GM12878 (cell line): Measurements from ENCODE around the gene SDS. TPM values are rescaled to one million over a fixed set of nuclear protein-coding genes. Genes with fewer than 3 reads are reported as not detected.

Experiments used
- ATAC-seq: fragments of 200-7000 bp; cut with Tn5 transposase; 3 replicates; pipeline ENCODE4 v1.9.1; 2020; ENCODE audit warnings: mild to moderate bottlenecking, moderate library complexity
- BruUV-seq: library from RNA; stranded (reverse); fragments of 400-500 nt; replicated peaks from 2 replicates; lab custom pipeline; 2021; lab: Mats Ljungman, UMichigan
- CTCF ChIA-PET: fragments of 300-600 bp; sonication (Branson Sonifier 250); formaldehyde crosslinking; extraction: SDS; loops from one replicate; lab custom pipeline; 2021; ENCODE audit warnings: inconsistent platforms; lab: Yijun Ruan, JAX
- POLR2A ChIA-PET: fragments of 350-600 bp; formaldehyde crosslinking; extraction: SDS; loops from one replicate; lab custom pipeline; 2021; ENCODE audit warnings: inconsistent platforms; lab: Charles Lee
- RAD21 ChIA-PET: fragments of 300-600 bp; sonication (Branson Sonifier 250); formaldehyde crosslinking; loops from one replicate; lab custom pipeline; 2023; ENCODE audit warnings: antibody characterized with exemption; ENCODE audit not compliant: unreplicated experiment; lab: Charles Lee
- SMC1A ChIA-PET: fragments of 300-600 bp; sonication (Branson Sonifier 250); formaldehyde crosslinking; loops from one replicate; lab custom pipeline; 2023; ENCODE audit not compliant: unreplicated experiment, uncharacterized antibody; lab: Charles Lee
- DNase-seq: peaks from one replicate; pipeline ENCODE4 v3.0.0-alpha.2; 2011; ENCODE audit warnings: low read depth, low spot score
- FAIRE-seq: peaks from 3 replicates; lab custom pipeline; 2011; peaks lifted over from hg19 to GRCh38; lab: Jason Lieb, UNC
- H2AFZ ChIP-seq: 2 replicates; pipeline ENCODE4 v1.6.0; 2011; ENCODE audit warnings: low read depth, low read length, control low read depth; ENCODE audit not compliant: control insufficient read depth
- H3K27ac ChIP-seq: 2 replicates; pipeline ENCODE4 v1.5.1; 2011; ENCODE audit warnings: control low read depth; ENCODE audit not compliant: control insufficient read depth, insufficient read depth
- H3K27me3 ChIP-seq, 2 experiments: replicated peaks in 1 of 2; 2 replicates each; pipeline versions ENCODE4 v1.6.0 to v1.6.1; 2011; ENCODE audit warnings: low read length in 1 of 2; ENCODE audit not compliant: control insufficient read depth in 2 of 2, insufficient read depth in 2 of 2
- H3K36me3 ChIP-seq, 2 experiments: 2 replicates each; pipeline ENCODE4 v1.5.1; 2011; ENCODE audit warnings: low read length in 1 of 2; ENCODE audit not compliant: control insufficient read depth in 2 of 2, insufficient read depth in 2 of 2
- H3K4me1 ChIP-seq: 2 replicates; pipeline ENCODE4 v1.6.1; 2011; ENCODE audit warnings: mild to moderate bottlenecking, low read length, moderate library complexity, mixed read lengths; ENCODE audit not compliant: control insufficient read depth, insufficient read depth
- H3K4me2 ChIP-seq: 2 replicates; pipeline ENCODE4 v1.6.0; 2011; ENCODE audit warnings: control low read depth; ENCODE audit not compliant: control insufficient read depth, insufficient read depth
- H3K4me3 ChIP-seq: fragments of 200-600 bp; sonication (generic); 2 replicates; pipeline ENCODE4 v1.5.1; 2016
- H3K79me2 ChIP-seq: 2 replicates; pipeline ENCODE4 v1.6.0; 2011; ENCODE audit warnings: low read length; ENCODE audit not compliant: control insufficient read depth, insufficient read depth
- H3K9ac ChIP-seq: 2 replicates; pipeline ENCODE4 v1.8.0; 2011; ENCODE audit warnings: low read length, control low read depth, mixed read lengths; ENCODE audit not compliant: control insufficient read depth, insufficient read depth
- H3K9me3 ChIP-seq: replicated peaks from 3 replicates; pipeline ENCODE4 v1.5.1; 2011; ENCODE audit warnings: mild to moderate bottlenecking, low read length; ENCODE audit not compliant: control insufficient read depth, insufficient read depth
- H4K20me1 ChIP-seq: 2 replicates; pipeline ENCODE4 v1.6.0; 2011; ENCODE audit not compliant: control insufficient read depth, insufficient read depth
- BACH1 ChIP-seq: fragments of 450-650 bp; IDR thresholded peaks from 2 replicates; pipeline ENCODE4 v1.6.1; 2017; ENCODE audit warnings: mild to moderate bottlenecking, borderline replicate concordance
- CEBPB ChIP-seq, 2 experiments: fragments of 150-350 bp in 1 of 2; IDR thresholded peaks; 2 replicates each; pipeline ENCODE4 v1.6.1; 2012 to 2014; ENCODE audit warnings: low read depth in 2 of 2, low read length in 2 of 2, borderline replicate concordance in 1 of 2, inconsistent platforms in 1 of 2
- EED ChIP-seq: sonication (generic); IDR thresholded peaks from 2 replicates; pipeline ENCODE4 v1.6.1; 2016; ENCODE audit warnings: antibody characterized with exemption, low read depth
- FOXK2 ChIP-seq: fragments of 450-650 bp; IDR thresholded peaks from 2 replicates; pipeline ENCODE4 v1.6.1; 2017; ENCODE audit warnings: mild to moderate bottlenecking, moderate library complexity
- MYC ChIP-seq: IDR thresholded peaks from 2 replicates; pipeline ENCODE4 v1.6.1; 2011; ENCODE audit warnings: mild to moderate bottlenecking, low read length, moderate library complexity, inconsistent platforms; ENCODE audit not compliant: insufficient read depth, insufficient replicate concordance, insufficient read length, severe bottlenecking
- NFIC ChIP-seq: IDR thresholded peaks from 2 replicates; pipeline ENCODE4 v1.6.1; 2012; ENCODE audit warnings: low read depth, mild to moderate bottlenecking, inconsistent platforms, low read length, moderate library complexity
- NFYA ChIP-seq: IDR thresholded peaks from 2 replicates; pipeline ENCODE4 v1.6.1; 2011; ENCODE audit warnings: low read depth, mild to moderate bottlenecking, low read length, improper control_type of control experiment, borderline replicate concordance
- SIN3A ChIP-seq: IDR thresholded peaks from 2 replicates; pipeline ENCODE4 v1.6.1; 2012; ENCODE audit warnings: low read depth, low read length, improper control_type of control experiment
- SMC3 ChIP-seq: IDR thresholded peaks from 2 replicates; pipeline ENCODE4 v1.6.1; 2011; ENCODE audit warnings: low read length, improper control_type of control experiment, borderline replicate concordance
- STAT1 ChIP-seq: fragments of 450-650 bp; conservative IDR thresholded peaks from 2 replicates; pipeline ENCODE4 v1.6.1; 2014; ENCODE audit warnings: antibody characterized with exemption, mild to moderate bottlenecking
- ZNF207 ChIP-seq: fragments of 450-650 bp; IDR thresholded peaks from 2 replicates; pipeline ENCODE4 v1.6.1; 2014; ENCODE audit warnings: antibody characterized with exemption, mild to moderate bottlenecking, borderline replicate concordance
- WGBS: methylation state at CpG from one replicate; pipeline ENCODE4 v1.1.6; 2016; ENCODE audit warnings: low lambda C conversion rate; ENCODE audit not compliant: insufficient replicate concordance, insufficient coverage; ENCODE audit errors: missing lambda C conversion rate; 5-methylcytosine and 5-hydroxymethylcytosine counted together
- in situ Hi-C: fragments of 300-500 bp; cut with MboI; formaldehyde crosslinking; loops from 9 replicates; pipeline ENCODE4 v1.14.3; 2018; ENCODE audit warnings: mixed read lengths
- intact Hi-C: fragments of 100-400 bp; cut with micrococcal nuclease; formaldehyde crosslinking; loops from one replicate; pipeline ENCODE4 v1.14.2; 2022; ENCODE audit not compliant: unreplicated experiment
- polyA plus RNA-seq, 11 experiments: library from polyadenylated mRNA; depleted of rRNA in 4 of 11; unstranded in 6 of 11; stranded (reverse) in 5 of 11; fragments of >200 nt; fragmentation: Nextera tagmentation in 4 of 11; fragmentation: Illumina TruSeq in 1 of 11; extraction: Ambion mirVana in 4 of 11; extraction: Trizol in 1 of 11; gene quantifications; 1 replicate in 1 of 11; 2 replicates in 10 of 11; pipeline versions ENCODE4 v1.2.1 to v1.2.3, GENCODE V29; 2011 to 2016; ENCODE audit warnings: inconsistent platforms in 2 of 11, missing spikeins in 2 of 11, low read depth in 1 of 11
- total RNA-seq, 4 experiments: library from RNA; depleted of rRNA in 3 of 4; stranded (reverse); fragments of >200 nt in 3 of 4; fragmentation: Illumina TruSeq in 1 of 4; extraction: Trizol in 1 of 4; gene quantifications; 2 replicates each; pipeline versions ENCODE4 v1.2.1 to v1.2.3, GENCODE V29; 2013 to 2021
- TF ChIP-seq, protein P1 (sequence below): IDR thresholded peaks from 2 replicates; pipeline ENCODE4 v1.6.1; 2012; ENCODE audit warnings: low read depth, low read length, improper control_type of control experiment
- TF ChIP-seq, protein P2 (sequence below): fragments of 450-650 bp; formaldehyde crosslinking; IDR thresholded peaks from 2 replicates; pipeline ENCODE4 v1.4.0; 2022; ENCODE audit warnings: mild to moderate bottlenecking, moderate library complexity
- TF ChIP-seq, protein P3 (sequence below): fragments of 450-650 bp; IDR thresholded peaks from 2 replicates; pipeline ENCODE4 v1.6.1; 2017; ENCODE audit warnings: mild to moderate bottlenecking

SDS gene
- total and polyA plus RNA-seq, 10 of the 15 experiments (the other 5 are each of a cell fraction or from before 2014, with no cell fraction given), result 0.18 TPM; not detected in 9

DNA sequence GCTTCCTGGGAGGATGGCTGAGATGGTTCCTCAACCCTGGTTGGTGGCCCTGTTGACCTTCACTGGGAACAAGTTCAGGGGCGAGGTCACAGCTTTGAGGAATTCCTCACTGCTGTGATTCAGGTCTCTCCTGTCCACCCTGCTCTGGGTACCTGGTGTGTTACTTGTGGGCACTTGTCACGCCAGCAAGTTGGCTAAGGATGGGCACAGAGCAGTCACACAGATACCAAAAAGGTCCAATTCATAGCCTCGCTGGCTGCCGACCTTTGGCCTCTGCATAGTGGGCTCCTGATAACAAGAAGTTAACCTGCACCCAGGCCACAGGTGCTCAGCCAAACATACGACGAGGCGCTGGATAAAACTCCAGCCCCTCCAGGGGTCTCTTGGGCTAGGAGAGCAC is 11.2 kb downstream of the SDS start (continued):
- TF ChIP-seq BACH1 (no peak), ZNF207 (no peak), SIN3A (no peak), NFIC (no peak), NFYA (no peak), SMC3 (no peak), EED (no peak)
- TF ChIP-seq, protein P1, sequence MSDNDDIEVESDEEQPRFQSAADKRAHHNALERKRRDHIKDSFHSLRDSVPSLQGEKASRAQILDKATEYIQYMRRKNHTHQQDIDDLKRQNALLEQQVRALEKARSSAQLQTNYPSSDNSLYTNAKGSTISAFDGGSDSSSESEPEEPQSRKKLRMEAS, result no peak

DNA sequence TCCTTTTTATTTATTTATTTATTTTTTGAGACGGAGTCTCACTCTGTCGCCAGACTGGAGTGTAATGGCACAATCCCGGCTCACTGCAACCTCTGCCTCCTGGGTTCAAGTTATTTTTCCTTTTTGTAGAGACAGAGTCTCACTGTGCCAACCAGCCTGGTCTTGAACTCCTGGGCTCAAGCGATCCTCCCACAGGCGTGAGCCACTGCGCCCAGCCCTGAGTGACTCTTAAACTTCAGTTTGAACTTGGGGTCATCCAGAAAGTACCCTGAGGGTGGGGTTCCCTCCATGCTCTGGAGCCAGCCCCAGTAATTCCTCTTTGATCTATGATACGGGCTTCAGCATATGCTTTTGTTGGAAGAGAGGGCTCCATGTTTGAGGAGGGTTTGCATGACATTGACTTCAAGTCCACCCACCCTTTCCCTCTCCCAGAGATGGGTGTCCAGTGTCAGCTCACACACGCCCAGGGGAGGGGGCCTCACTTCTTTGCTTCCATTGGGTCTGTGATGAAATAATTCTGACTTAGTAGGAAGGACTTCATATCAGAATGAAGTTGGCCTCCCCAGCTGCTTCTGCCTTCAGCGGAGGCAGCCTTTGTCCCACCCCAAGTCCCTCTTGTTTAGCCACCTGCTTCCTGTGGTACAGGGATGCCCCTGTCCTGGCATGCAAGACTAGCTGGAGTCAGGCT is 11.9 kb downstream of the SDS start:
- H3K9ac ChIP-seq, result no peak overlapping the region
- 81% methylated on average over 9 of the region's 9 CpGs for WGBS
- ChIA-PET CTCF (no interaction called here), POLR2A (no interaction called here), SMC1A (interaction anchor here (0.6 to 1.4 kb wide), 2 partner anchors 43 to 79 kb away, joined by 3 read pairs; no protein-coding TSS in a partner anchor), RAD21 (no interaction called here)
- no peak overlapping the region for H3K4me3 ChIP-seq
- intact Hi-C loops (no loop called here), in situ Hi-C loops (no loop called here)
- H3K27me3 ChIP-seq, result no peaks in the 10 kb centered on the region
- DNase-seq, result no peak
- H3K4me2 ChIP-seq, result no peak overlapping the region
- H3K4me1 ChIP-seq, result no peaks in the 10 kb centered on the region; the same call in 1 of the 2 replicates
- BruUV-seq, result no TSS peak
- no peaks in the 10 kb centered on the region; a peak in 3 of 4 replicates for H3K36me3 ChIP-seq
- no peaks in the 10 kb centered on the region for H3K79me2 ChIP-seq
- H3K9me3 ChIP-seq, result no peaks in the 10 kb centered on the region
- H2AFZ ChIP-seq, result no peak overlapping the region
- no peak overlapping the region for H3K27ac ChIP-seq
- H4K20me1 ChIP-seq, result no peaks in the 10 kb centered on the region
- no peak for FAIRE-seq
- ATAC-seq, result no peak
- TF ChIP-seq MYC (no peak), CEBPB (IDR thresholded peaks at IDR 0.05; ENCODE audit: borderline replicate concordance in 1 of 2, low read depth in 2 of 2, low read length in 2 of 2) (no peak), STAT1 (no peak), FOXK2 (no peak)
- TF ChIP-seq, protein P2, sequence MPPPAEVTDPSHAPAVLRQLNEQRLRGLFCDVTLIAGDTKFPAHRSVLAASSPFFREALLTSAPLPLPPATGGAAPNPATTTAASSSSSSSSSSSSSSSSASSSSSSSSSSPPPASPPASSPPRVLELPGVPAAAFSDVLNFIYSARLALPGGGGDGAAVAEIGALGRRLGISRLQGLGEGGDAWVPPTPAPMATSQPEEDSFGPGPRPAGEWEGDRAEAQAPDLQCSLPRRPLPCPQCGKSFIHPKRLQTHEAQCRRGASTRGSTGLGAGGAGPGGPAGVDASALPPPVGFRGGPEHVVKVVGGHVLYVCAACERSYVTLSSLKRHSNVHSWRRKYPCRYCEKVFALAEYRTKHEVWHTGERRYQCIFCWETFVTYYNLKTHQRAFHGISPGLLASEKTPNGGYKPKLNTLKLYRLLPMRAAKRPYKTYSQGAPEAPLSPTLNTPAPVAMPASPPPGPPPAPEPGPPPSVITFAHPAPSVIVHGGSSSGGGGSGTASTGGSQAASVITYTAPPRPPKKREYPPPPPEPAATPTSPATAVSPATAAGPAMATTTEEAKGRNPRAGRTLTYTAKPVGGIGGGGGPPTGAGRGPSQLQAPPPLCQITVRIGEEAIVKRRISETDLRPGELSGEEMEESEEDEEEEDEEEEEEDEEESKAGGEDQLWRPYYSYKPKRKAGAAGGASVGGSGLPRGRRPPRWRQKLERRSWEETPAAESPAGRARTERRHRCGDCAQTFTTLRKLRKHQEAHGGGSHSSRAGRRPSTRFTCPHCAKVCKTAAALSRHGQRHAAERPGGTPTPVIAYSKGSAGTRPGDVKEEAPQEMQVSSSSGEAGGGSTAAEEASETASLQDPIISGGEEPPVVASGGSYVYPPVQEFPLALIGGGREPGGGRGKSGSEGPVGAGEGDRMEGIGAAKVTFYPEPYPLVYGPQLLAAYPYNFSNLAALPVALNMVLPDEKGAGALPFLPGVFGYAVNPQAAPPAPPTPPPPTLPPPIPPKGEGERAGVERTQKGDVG, result no peak
- TF ChIP-seq, protein P3, sequence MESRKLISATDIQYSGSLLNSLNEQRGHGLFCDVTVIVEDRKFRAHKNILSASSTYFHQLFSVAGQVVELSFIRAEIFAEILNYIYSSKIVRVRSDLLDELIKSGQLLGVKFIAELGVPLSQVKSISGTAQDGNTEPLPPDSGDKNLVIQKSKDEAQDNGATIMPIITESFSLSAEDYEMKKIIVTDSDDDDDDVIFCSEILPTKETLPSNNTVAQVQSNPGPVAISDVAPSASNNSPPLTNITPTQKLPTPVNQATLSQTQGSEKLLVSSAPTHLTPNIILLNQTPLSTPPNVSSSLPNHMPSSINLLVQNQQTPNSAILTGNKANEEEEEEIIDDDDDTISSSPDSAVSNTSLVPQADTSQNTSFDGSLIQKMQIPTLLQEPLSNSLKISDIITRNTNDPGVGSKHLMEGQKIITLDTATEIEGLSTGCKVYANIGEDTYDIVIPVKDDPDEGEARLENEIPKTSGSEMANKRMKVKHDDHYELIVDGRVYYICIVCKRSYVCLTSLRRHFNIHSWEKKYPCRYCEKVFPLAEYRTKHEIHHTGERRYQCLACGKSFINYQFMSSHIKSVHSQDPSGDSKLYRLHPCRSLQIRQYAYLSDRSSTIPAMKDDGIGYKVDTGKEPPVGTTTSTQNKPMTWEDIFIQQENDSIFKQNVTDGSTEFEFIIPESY, result no peak
